ENCODE data around the gene TNFRSF25. TPM values are rescaled to one million over a fixed set of nuclear protein-coding genes. Genes with fewer than 3 reads are reported as not detected.

The TNFRSF25 gene
- total RNA-seq, 1 experiment from 2014 or later = 19.5 TPM

- Mint-ChIP-seq H3K27ac (no peak overlapping the region), H3K4me1 (peaks cover 30% of the 10 kb centered on the region), H3K4me3 (peak overlapping the region; percentile 77), H3K36me3 (no peaks in the 10 kb centered on the region), H3K9me3 (no peaks in the 10 kb centered on the region), H3K27me3 (ENCODE audit: low read depth) (peaks cover 2% of the 10 kb centered on the region; the same call in 1 of the 2 replicates)
- POLR2A ChIA-PET = no interaction called here
- ATAC-seq = peak; percentile 46
- TF ChIP-seq CTCF (IDR thresholded peaks at IDR 0.05) = peak; percentile 99
- no peak for TF ChIP-seq TP53 (CRISPR knock-in tag; IDR thresholded peaks at IDR 0.05)
- TF ChIP-seq FOXK1 (CRISPR knock-in tag; IDR thresholded peaks at IDR 0.05) = no peak
- TF ChIP-seq SP1 (CRISPR knock-in tag; conservative IDR thresholded peaks at IDR 0.05) = no peak
- no peak for TF ChIP-seq NR3C1 (CRISPR knock-in tag; conservative IDR thresholded peaks at IDR 0.05; ENCODE audit: low read depth)
- 0 out of 2 replicates have a peak, but pooled peaks have one; percentile 10 for TF ChIP-seq E2F5 (CRISPR knock-in tag; IDR thresholded peaks at IDR 0.05)
- TF ChIP-seq GRHL2 (CRISPR knock-in tag; IDR thresholded peaks at IDR 0.05; ENCODE audit: insufficient replicate concordance, severe bottlenecking) = no peak
- TF ChIP-seq ESRRA (CRISPR knock-in tag; IDR thresholded peaks at IDR 0.05; ENCODE audit: borderline replicate concordance) = no peak
- TF ChIP-seq ZNF423 (CRISPR knock-in tag; IDR thresholded peaks at IDR 0.05) = 0 out of 2 replicates have a peak, but pooled peaks have one; percentile 54
- CTCF ChIA-PET = interaction anchor here (0.6 to 10.3 kb wide), 18 partner anchors 9 to 550 kb away, joined by 3 to 179 read pairs (median 4); partner anchors contain the start of genes ACOT7, NOL9, TNFRSF25 and ZBTB48
- DNase-seq (ENCODE audit: low spot score) = peak; percentile 87
Measured at GRCh38 chr1:6489799-6490180, 23.8 kb upstream of the TNFRSF25 start.

GRCh38 chr1:6489383-6489765 is 23.4 kb upstream of the TNFRSF25 start:
- ChIA-PET POLR2A (no interaction called here), CTCF (interaction anchor here (1.1 to 10.3 kb wide), 9 partner anchors 9 to 96 kb away, joined by 3 to 179 read pairs (median 6); partner anchors contain the start of genes ACOT7, TNFRSF25 and ZBTB48)
- Mint-ChIP-seq H3K4me1 (peaks cover 33% of the 10 kb centered on the region), H3K9me3 (no peaks in the 10 kb centered on the region), H3K27me3 (ENCODE audit: low read depth) (peaks cover 6% of the 10 kb centered on the region; the same call in 1 of the 2 replicates), H3K36me3 (no peaks in the 10 kb centered on the region), H3K4me3 (peak overlapping the region; percentile 77), H3K27ac (no peak overlapping the region)
- TF ChIP-seq ZNF317 (CRISPR knock-in tag; IDR thresholded peaks at IDR 0.05; ENCODE audit: borderline replicate concordance, low read depth) (no peak), SP1 (CRISPR knock-in tag; conservative IDR thresholded peaks at IDR 0.05) (no peak)
- no peak for DNase-seq (ENCODE audit: low spot score)
- ATAC-seq = no peak

GRCh38 chr1:6488602-6489382 is 22.8 kb upstream of the TNFRSF25 start:
- no peaks in the 10 kb centered on the region for H3K9me3 Mint-ChIP-seq
- TF ChIP-seq SOX15 (CRISPR knock-in tag; IDR thresholded peaks at IDR 0.05) = no peak
- TF ChIP-seq ZBTB43 (CRISPR knock-in tag; IDR thresholded peaks at IDR 0.05) = no peak
- TF ChIP-seq PRRX2 (CRISPR knock-in tag; IDR thresholded peaks at IDR 0.05) = no peak
- no peak for TF ChIP-seq ERG (CRISPR knock-in tag; IDR thresholded peaks at IDR 0.05)
- TF ChIP-seq MYBL2 (CRISPR knock-in tag; IDR thresholded peaks at IDR 0.05) = no peak
- no peak for DNase-seq (ENCODE audit: low spot score)
- no peak overlapping the region for H3K4me3 Mint-ChIP-seq
- H3K27me3 Mint-ChIP-seq (ENCODE audit: low read depth) = peaks cover 9% of the 10 kb centered on the region; the same call in 1 of the 2 replicates
- CTCF ChIA-PET = interaction anchor here (0.9 to 10.3 kb wide), 12 partner anchors 9 to 158 kb away, joined by 3 to 179 read pairs (median 4); partner anchors contain the start of gene ACOT7
- no peaks in the 10 kb centered on the region for H3K36me3 Mint-ChIP-seq
- peaks cover 33% of the 10 kb centered on the region for H3K4me1 Mint-ChIP-seq
- no peak for ATAC-seq
- POLR2A ChIA-PET = no interaction called here
- H3K27ac Mint-ChIP-seq = no peak overlapping the region
